ENCODE data around the gene LMBRD1. TPM values are rescaled to one million over a fixed set of nuclear protein-coding genes. Genes with fewer than 3 reads are reported as not detected.

LMBRD1 gene
- total and polyA plus RNA-seq, 2 of the 4 experiments (the other 2 are of a cell fraction) = 3.9 to 8.7 TPM

GRCh38 chr6:69758214-69758613 lies 38.6 kb downstream of the LMBRD1 start:
- no CpG with 5 or more reads among the region's 1 CpG for WGBS, 2 experiments (ENCODE audit: extremely low coverage in 2 of 2, insufficient read length in 1 of 2)
- no peak overlapping the region for H3K4ac ChIP-seq (ENCODE audit: low read depth, low read length)
- H2AK9ac ChIP-seq (replicated peaks; ENCODE audit: low read depth, low read length, poor library complexity) = no peak overlapping the region
- H3K4me2 ChIP-seq (ENCODE audit: low read depth, low read length) = no peak overlapping the region
- no peak overlapping the region for H2AK5ac ChIP-seq (ENCODE audit: low read depth, low read length)
- no TSS peak for BruUV-seq (replicated peaks)
- no peaks in the 10 kb centered on the region for H3K36me3 ChIP-seq (ENCODE audit: control insufficient read depth, insufficient read depth, low read length)
- no peak overlapping the region for H2BK120ac ChIP-seq (ENCODE audit: low read depth, low read length)
- no peaks in the 10 kb centered on the region for H3K4me1 ChIP-seq (ENCODE audit: control insufficient read depth, insufficient read depth, low read length)
- no peak for DNase-seq
- H2AFZ ChIP-seq (replicated peaks; ENCODE audit: low read length, poor library complexity) = no peak overlapping the region
- no peak overlapping the region for H2BK20ac ChIP-seq (ENCODE audit: low read depth, low read length)
- no peak overlapping the region for H3K14ac ChIP-seq (replicated peaks; ENCODE audit: low read depth, low read length)
- H3K23ac ChIP-seq (ENCODE audit: low read depth, low read length) = no peak overlapping the region
- no peaks in the 10 kb centered on the region for H4K20me1 ChIP-seq (ENCODE audit: insufficient read depth, low read length)
- TF ChIP-seq RAD21 (IDR thresholded peaks at IDR 0.05; ENCODE audit: low read length) (no peak), ELK1 (IDR thresholded peaks at IDR 0.05; ENCODE audit: borderline replicate concordance, low read depth, low read length) (no peak), RFX5 (IDR thresholded peaks at IDR 0.05; ENCODE audit: low read depth, low read length) (no peak), NFE2L2 (IDR thresholded peaks at IDR 0.05; ENCODE audit: low read depth, low read length) (no peak), CTCF (conservative IDR thresholded peaks at IDR 0.05; ENCODE audit: low read depth, low read length) (no peak), MAZ (IDR thresholded peaks at IDR 0.05; ENCODE audit: borderline replicate concordance, low read depth, low read length) (no peak), MAFK (IDR thresholded peaks at IDR 0.05; ENCODE audit: low read depth, low read length) (no peak), USF2 (IDR thresholded peaks at IDR 0.05; ENCODE audit: low read depth, low read length) (no peak), BHLHE40 (IDR thresholded peaks at IDR 0.05; ENCODE audit: low read depth, low read length) (no peak), CEBPB (IDR thresholded peaks at IDR 0.05; ENCODE audit: low read depth, low read length) (no peak), MXI1 (IDR thresholded peaks at IDR 0.05; ENCODE audit: borderline replicate concordance, low read depth, low read length) (no peak), FOS (IDR thresholded peaks at IDR 0.05; ENCODE audit: low read depth, low read length) (no peak), RCOR1 (IDR thresholded peaks at IDR 0.05; ENCODE audit: insufficient replicate concordance, low read length) (no peak), POLR2A (IDR thresholded peaks at IDR 0.05; ENCODE audit: low read depth, low read length) (no peak), SMC3 (IDR thresholded peaks at IDR 0.05; ENCODE audit: low read depth, low read length) (no peak), CHD1 (IDR thresholded peaks at IDR 0.05; ENCODE audit: low read depth, low read length) (no peak)
- CTCF ChIA-PET = interaction anchor here (1.0 kb wide), 1 partner anchor 22 kb away, joined by 3 read pairs; no protein-coding TSS in a partner anchor
- H3K27ac ChIP-seq (ENCODE audit: insufficient read depth, low read length) = no peak overlapping the region
- in situ Hi-C loops (cut with MboI; ENCODE audit: low sequenced_read_pairs) (no loop called here), intact Hi-C loops (cut with micrococcal nuclease) (no loop called here), dilution Hi-C loops (cut with HindIII; ENCODE audit: low sequenced_read_pairs, unreplicated experiment) (no loop called here)
- H3K27me3 ChIP-seq (ENCODE audit: control insufficient read depth, insufficient read depth, low read length) = no peaks in the 10 kb centered on the region
- H3K18ac ChIP-seq (ENCODE audit: low read depth, low read length) = no peak overlapping the region
- peaks cover 0 to 3% of the 10 kb centered on the region in 2 experiments; a peak in 2 of 4 replicates for H3K79me1 ChIP-seq (ENCODE audit: low read depth in 1 of 2, low read length in 2 of 2)
- no peak overlapping the region for H3K9ac ChIP-seq (ENCODE audit: low read depth, low read length)
- POLR2A ChIA-PET (ENCODE audit: unreplicated experiment) = no interaction called here
- no peak overlapping the region for H3K56ac ChIP-seq (ENCODE audit: extremely low read depth, insufficient read depth, low read length)
- no peak overlapping the region for H4K91ac ChIP-seq (ENCODE audit: insufficient read depth, low read depth, low read length)
- H4K5ac ChIP-seq (ENCODE audit: low read depth, low read length) = no peak overlapping the region
- no peak for ATAC-seq (ENCODE audit: low read depth)
- H4K8ac ChIP-seq (ENCODE audit: low read depth in 2 of 2, low read length in 2 of 2) = no peak overlapping the region
- H3K9me1 ChIP-seq (ENCODE audit: insufficient read depth, low read length) = no peaks in the 10 kb centered on the region
- no peaks in the 10 kb centered on the region for H3K9me3 ChIP-seq (ENCODE audit: control insufficient read depth, insufficient read depth, low read length)
- no peak overlapping the region for H3K4me3 ChIP-seq (ENCODE audit: insufficient read depth, low read depth, low read length)
- H2BK15ac ChIP-seq (ENCODE audit: low read depth, low read length) = no peak overlapping the region
- H2BK5ac ChIP-seq (ENCODE audit: low read depth, low read length, poor library complexity, severe bottlenecking) = no peak overlapping the region
